Measurements from ENCODE around the gene TNFSF15.

DNA sequence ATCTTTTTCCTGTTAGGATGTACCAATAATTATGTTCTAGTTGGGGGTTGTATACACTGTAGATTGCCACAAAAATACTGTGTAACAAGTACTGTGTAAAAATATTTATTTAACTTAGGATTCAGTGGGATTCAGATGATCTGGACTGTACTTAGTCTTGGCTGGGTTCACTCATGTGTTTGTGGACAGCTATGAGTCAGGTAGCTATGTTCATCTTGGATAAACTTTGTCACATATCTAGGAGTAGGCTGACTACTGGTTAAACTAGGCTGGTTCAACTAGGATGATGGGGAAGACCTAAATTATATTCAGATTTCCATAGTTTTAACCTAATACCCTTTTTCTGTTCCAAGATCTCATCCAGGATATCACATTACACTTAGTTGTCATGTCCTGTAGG, 32.1 kb upstream of the TNFSF15 start:
- TF ChIP-seq, protein P1, sequence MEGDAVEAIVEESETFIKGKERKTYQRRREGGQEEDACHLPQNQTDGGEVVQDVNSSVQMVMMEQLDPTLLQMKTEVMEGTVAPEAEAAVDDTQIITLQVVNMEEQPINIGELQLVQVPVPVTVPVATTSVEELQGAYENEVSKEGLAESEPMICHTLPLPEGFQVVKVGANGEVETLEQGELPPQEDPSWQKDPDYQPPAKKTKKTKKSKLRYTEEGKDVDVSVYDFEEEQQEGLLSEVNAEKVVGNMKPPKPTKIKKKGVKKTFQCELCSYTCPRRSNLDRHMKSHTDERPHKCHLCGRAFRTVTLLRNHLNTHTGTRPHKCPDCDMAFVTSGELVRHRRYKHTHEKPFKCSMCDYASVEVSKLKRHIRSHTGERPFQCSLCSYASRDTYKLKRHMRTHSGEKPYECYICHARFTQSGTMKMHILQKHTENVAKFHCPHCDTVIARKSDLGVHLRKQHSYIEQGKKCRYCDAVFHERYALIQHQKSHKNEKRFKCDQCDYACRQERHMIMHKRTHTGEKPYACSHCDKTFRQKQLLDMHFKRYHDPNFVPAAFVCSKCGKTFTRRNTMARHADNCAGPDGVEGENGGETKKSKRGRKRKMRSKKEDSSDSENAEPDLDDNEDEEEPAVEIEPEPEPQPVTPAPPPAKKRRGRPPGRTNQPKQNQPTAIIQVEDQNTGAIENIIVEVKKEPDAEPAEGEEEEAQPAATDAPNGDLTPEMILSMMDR (IDR thresholded peaks at IDR 0.05) = no peak
- TF ChIP-seq EZH2 (IDR thresholded peaks at IDR 0.05; ENCODE audit: borderline replicate concordance, insufficient read depth, low read depth, low read length, poor library complexity, severe bottlenecking) = no peak
